22Rv1 (cell line): ENCODE measurements around the gene RSU1.

Experiments used
- ZFX ChIP-seq: fragments of 450-650 bp; IDR thresholded peaks from 2 replicates; pipeline ENCODE4 v1.6.1; 2017; ENCODE audit warnings: antibody characterized with exemption, borderline replicate concordance
- TF ChIP-seq, protein P1 (sequence below): fragments of 450-650 bp; IDR thresholded peaks from 2 replicates; pipeline ENCODE4 v1.5.1; 2017; ENCODE audit warnings: mild to moderate bottlenecking

- TF ChIP-seq, protein P1, sequence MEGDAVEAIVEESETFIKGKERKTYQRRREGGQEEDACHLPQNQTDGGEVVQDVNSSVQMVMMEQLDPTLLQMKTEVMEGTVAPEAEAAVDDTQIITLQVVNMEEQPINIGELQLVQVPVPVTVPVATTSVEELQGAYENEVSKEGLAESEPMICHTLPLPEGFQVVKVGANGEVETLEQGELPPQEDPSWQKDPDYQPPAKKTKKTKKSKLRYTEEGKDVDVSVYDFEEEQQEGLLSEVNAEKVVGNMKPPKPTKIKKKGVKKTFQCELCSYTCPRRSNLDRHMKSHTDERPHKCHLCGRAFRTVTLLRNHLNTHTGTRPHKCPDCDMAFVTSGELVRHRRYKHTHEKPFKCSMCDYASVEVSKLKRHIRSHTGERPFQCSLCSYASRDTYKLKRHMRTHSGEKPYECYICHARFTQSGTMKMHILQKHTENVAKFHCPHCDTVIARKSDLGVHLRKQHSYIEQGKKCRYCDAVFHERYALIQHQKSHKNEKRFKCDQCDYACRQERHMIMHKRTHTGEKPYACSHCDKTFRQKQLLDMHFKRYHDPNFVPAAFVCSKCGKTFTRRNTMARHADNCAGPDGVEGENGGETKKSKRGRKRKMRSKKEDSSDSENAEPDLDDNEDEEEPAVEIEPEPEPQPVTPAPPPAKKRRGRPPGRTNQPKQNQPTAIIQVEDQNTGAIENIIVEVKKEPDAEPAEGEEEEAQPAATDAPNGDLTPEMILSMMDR, result no peak
- no peak for TF ChIP-seq ZFX
These were observed 29.8 kb downstream of the RSU1 start for GRCh38 chr10:16787361-16787791.
